Large intestine (tissue), 3 donors: ENCODE results near the gene LEMD2. TPM values are rescaled to one million over a fixed set of nuclear protein-coding genes. Genes with fewer than 3 reads are reported as not detected.
A peak's percentile ranks its signal among the peaks of the same experiment; 100 is the strongest.

Experiments used
- DNase-seq, 2 donors: peaks; one replicate each; pipeline versions ENCODE4 v3.0.0 to v3.0.0-alpha.2; 2013
- H3K27ac ChIP-seq: one replicate; pipeline ENCODE4 v1.5.1; 2013; ENCODE audit warnings: low read length
- H3K27me3 ChIP-seq: 2 replicates; pipeline ENCODE4 v1.6.1; 2013; ENCODE audit warnings: low read length; ENCODE audit not compliant: control insufficient read depth, insufficient read depth
- H3K36me3 ChIP-seq: 2 replicates; pipeline ENCODE4 v1.6.1; 2013; ENCODE audit warnings: low read length; ENCODE audit not compliant: control insufficient read depth, insufficient read depth
- H3K4me1 ChIP-seq: one replicate; pipeline ENCODE4 v1.6.1; 2013; ENCODE audit warnings: low read length; ENCODE audit not compliant: control insufficient read depth, insufficient read depth
- H3K4me3 ChIP-seq: one replicate; pipeline ENCODE4 v1.5.1; 2013; ENCODE audit warnings: low read length
- H3K9me3 ChIP-seq: one replicate; pipeline ENCODE4 v1.6.1; 2013; ENCODE audit warnings: mild to moderate bottlenecking, low read depth, low read length, moderate library complexity; ENCODE audit not compliant: control insufficient read depth
- WGBS: methylation state at CpG from one replicate; pipeline ENCODE4 v1.1.5; 2013; ENCODE audit warnings: low lambda C conversion rate; ENCODE audit not compliant: insufficient coverage; 5-methylcytosine and 5-hydroxymethylcytosine counted together
- polyA plus RNA-seq: library from polyadenylated mRNA; unstranded; fragments of 120-200 nt; gene quantifications from one replicate; pipeline ENCODE4 v1.2.1, GENCODE V29; 2013

Gene LEMD2
- polyA plus RNA-seq, 1 donor = 56.2 TPM

GRCh38 chr6:33820243-33820642, 31.3 kb upstream of the LEMD2 start:
- H3K27ac ChIP-seq = no peak overlapping the region
- peaks cover 5% of the 10 kb centered on the region for H3K4me1 ChIP-seq
- WGBS = no CpG with 5 or more reads among the region's 10 CpGs
- no peaks in the 10 kb centered on the region for H3K27me3 ChIP-seq
- DNase-seq = no peak
- no peaks in the 10 kb centered on the region for H3K36me3 ChIP-seq
- no peak overlapping the region for H3K4me3 ChIP-seq
- H3K9me3 ChIP-seq = no peaks in the 10 kb centered on the region

GRCh38 chr6:33819021-33819420, 30.1 kb upstream of the LEMD2 start:
- DNase-seq = no peak
- WGBS = no CpG with 5 or more reads among the region's 4 CpGs
- no peaks in the 10 kb centered on the region for H3K9me3 ChIP-seq

GRCh38 chr6:33818293-33818692, 29.4 kb upstream of the LEMD2 start:
- Histone ChIP-seq H3K4me1 (no peaks in the 10 kb centered on the region), H3K9me3 (no peaks in the 10 kb centered on the region), H3K27ac (no peak overlapping the region), H3K27me3 (peaks cover 14% of the 10 kb centered on the region), H3K36me3 (no peaks in the 10 kb centered on the region), H3K4me3 (no peak overlapping the region)
- no peak for DNase-seq
- no CpG with 5 or more reads among the region's 3 CpGs for WGBS

More at GRCh38 chr6:33819021-33819420, 30.1 kb upstream of the LEMD2 start:
- H3K27me3 ChIP-seq = peaks cover 8% of the 10 kb centered on the region
- H3K27ac ChIP-seq = no peak overlapping the region
- no peaks in the 10 kb centered on the region for H3K4me1 ChIP-seq
- no peak overlapping the region for H3K4me3 ChIP-seq
- no peaks in the 10 kb centered on the region for H3K36me3 ChIP-seq

- no peaks in the 10 kb centered on the region for H3K9me3 ChIP-seq
- WGBS = no CpG with 5 or more reads among the region's 5 CpGs
- no peak for DNase-seq
- peaks cover 14% of the 10 kb centered on the region for H3K27me3 ChIP-seq
- no peaks in the 10 kb centered on the region for H3K4me1 ChIP-seq
- H3K36me3 ChIP-seq = no peaks in the 10 kb centered on the region
- H3K4me3 ChIP-seq = no peak overlapping the region
- H3K27ac ChIP-seq = no peak overlapping the region
Measured at GRCh38 chr6:33817489-33817888, 28.6 kb upstream of the LEMD2 start.

GRCh38 chr6:33816911-33817310, 28.0 kb upstream of the LEMD2 start:
- WGBS = no CpG with 5 or more reads among the region's 8 CpGs
- no peaks in the 10 kb centered on the region for H3K9me3 ChIP-seq
- H3K36me3 ChIP-seq = no peaks in the 10 kb centered on the region
- no peak overlapping the region for H3K27ac ChIP-seq
- no peaks in the 10 kb centered on the region for H3K4me1 ChIP-seq
- DNase-seq = no peak
- no peak overlapping the region for H3K4me3 ChIP-seq
- H3K27me3 ChIP-seq = peaks cover 14% of the 10 kb centered on the region

- no peak overlapping the region for H3K4me3 ChIP-seq
- no CpG with 5 or more reads among the region's 1 CpG for WGBS
- H3K27ac ChIP-seq = no peak overlapping the region
- DNase-seq = no peak
- H3K27me3 ChIP-seq = peaks cover 20% of the 10 kb centered on the region
- H3K4me1 ChIP-seq = no peaks in the 10 kb centered on the region
- H3K36me3 ChIP-seq = no peaks in the 10 kb centered on the region
- no peaks in the 10 kb centered on the region for H3K9me3 ChIP-seq
Measured at GRCh38 chr6:33815854-33816253, 26.9 kb upstream of the LEMD2 start.

- Histone ChIP-seq H3K4me3 (no peak overlapping the region), H3K4me1 (no peaks in the 10 kb centered on the region), H3K9me3 (no peaks in the 10 kb centered on the region), H3K27me3 (peaks cover 27% of the 10 kb centered on the region), H3K27ac (no peak overlapping the region), H3K36me3 (no peaks in the 10 kb centered on the region)
- WGBS = 60% methylated on average over 1 of the region's 19 CpGs
- no peak for DNase-seq
Measured at GRCh38 chr6:33813990-33814985, 25.4 kb upstream of the LEMD2 start.

GRCh38 chr6:33813246-33813904, 24.4 kb upstream of the LEMD2 start:
- no peaks in the 10 kb centered on the region for H3K36me3 ChIP-seq
- H3K4me1 ChIP-seq = no peaks in the 10 kb centered on the region
- no peak overlapping the region for H3K27ac ChIP-seq
- no peaks in the 10 kb centered on the region for H3K9me3 ChIP-seq
- no peak for DNase-seq
- no CpG with 5 or more reads among the region's 16 CpGs for WGBS
- H3K27me3 ChIP-seq = peaks cover 35% of the 10 kb centered on the region
- H3K4me3 ChIP-seq = no peak overlapping the region

- H3K4me3 ChIP-seq = no peak overlapping the region
- peak; percentile 40 to 46 for DNase-seq
- no peaks in the 10 kb centered on the region for H3K4me1 ChIP-seq
- peaks cover 42% of the 10 kb centered on the region for H3K27me3 ChIP-seq
- no peak overlapping the region for H3K27ac ChIP-seq
- no CpG with 5 or more reads among the region's 11 CpGs for WGBS
- no peaks in the 10 kb centered on the region for H3K9me3 ChIP-seq
- H3K36me3 ChIP-seq = no peaks in the 10 kb centered on the region
Measured at GRCh38 chr6:33812669-33813068, 23.7 kb upstream of the LEMD2 start.

- no peaks in the 10 kb centered on the region for H3K4me1 ChIP-seq
- H3K9me3 ChIP-seq = no peaks in the 10 kb centered on the region
- no CpG with 5 or more reads among the region's 2 CpGs for WGBS
- no peaks in the 10 kb centered on the region for H3K36me3 ChIP-seq
- H3K4me3 ChIP-seq = no peak overlapping the region
- no peak overlapping the region for H3K27ac ChIP-seq
- peaks cover 43% of the 10 kb centered on the region for H3K27me3 ChIP-seq
- peak in 1 of 2 donors; percentile 8 for DNase-seq
Measured at GRCh38 chr6:33809594-33809993, 20.7 kb upstream of the LEMD2 start.
